Breast epithelium (tissue), 4 donors: ENCODE measurements around the gene OR2F1. TPM values are rescaled to one million over a fixed set of nuclear protein-coding genes. Genes with fewer than 3 reads are reported as not detected.

ENCODE experiments used
- DNase-seq, 2 donors: peaks; one replicate each; pipeline ENCODE4 v3.0.0-alpha.2; 2019; ENCODE audit warnings: low spot score in 2 of 2
- H3K27ac ChIP-seq, 2 donors: fragments of 200-600 bp; sonication (generic) in 1 of 2; one replicate each; pipeline ENCODE4 v1.5.1; 2016 to 2019; ENCODE audit warnings: mild to moderate bottlenecking in 1 of 2
- H3K27me3 ChIP-seq, 2 donors: fragments of 200-600 bp; sonication (generic) in 1 of 2; one replicate each; pipeline versions ENCODE4 v1.5.1 to v1.6.0; 2017 to 2019; ENCODE audit warnings: control low read depth in 1 of 2, mild to moderate bottlenecking in 1 of 2
- H3K36me3 ChIP-seq: fragments of 200-600 bp; one replicate; pipeline ENCODE4 v1.5.1; 2019
- H3K4me1 ChIP-seq, 2 donors: fragments of 200-600 bp; sonication (generic); one replicate each; pipeline ENCODE4 v1.5.1; 2016 to 2019; ENCODE audit warnings: control low read depth in 1 of 2
- H3K4me3 ChIP-seq, 3 donors: fragments of 200-600 bp; sonication (generic); 1 replicate in 2 of 3; 2 replicates in 1 of 3; pipeline ENCODE4 v1.5.1; 2016 to 2019; ENCODE audit warnings: mild to moderate bottlenecking in 3 of 3, moderate library complexity in 2 of 3
- H3K9me3 ChIP-seq, 2 donors: fragments of 200-600 bp; sonication (generic) in 1 of 2; one replicate each; pipeline ENCODE4 v1.5.1; 2016 to 2019; ENCODE audit warnings: control low read depth in 1 of 2
- CTCF ChIP-seq, 3 donors: fragments of 450-650 bp; IDR thresholded peaks; one replicate each; pipeline ENCODE4 v1.5.1; 2016 to 2017; ENCODE audit warnings: antibody characterized with exemption in 3 of 3, mild to moderate bottlenecking in 3 of 3, moderate library complexity in 3 of 3
- POLR2A ChIP-seq: fragments of 450-650 bp; IDR thresholded peaks from one replicate; pipeline ENCODE4 v1.6.1; 2016; ENCODE audit warnings: antibody characterized with exemption, mild to moderate bottlenecking, moderate library complexity
- POLR2AphosphoS5 ChIP-seq, 3 donors: sonication (generic); formaldehyde crosslinking; IDR thresholded peaks; one replicate each; pipeline ENCODE4 v1.6.1; 2017; ENCODE audit warnings: antibody characterized with exemption in 3 of 3
- intact Hi-C: fragments of 100-400 bp; cut with DNase I; formaldehyde crosslinking; loops from one replicate; pipeline ENCODE4 v1.15.1; 2023; ENCODE audit warnings: low total_unique reads
- total RNA-seq, 3 donors: library from RNA; depleted of rRNA; stranded (reverse); fragments of >200 nt; gene quantifications; one replicate each; pipeline ENCODE4 v1.1.0, GENCODE V29; 2016

OR2F1 gene
- total RNA-seq, 3 donors from 2014 or later: 0.15 TPM; not detected in 2

DNA sequence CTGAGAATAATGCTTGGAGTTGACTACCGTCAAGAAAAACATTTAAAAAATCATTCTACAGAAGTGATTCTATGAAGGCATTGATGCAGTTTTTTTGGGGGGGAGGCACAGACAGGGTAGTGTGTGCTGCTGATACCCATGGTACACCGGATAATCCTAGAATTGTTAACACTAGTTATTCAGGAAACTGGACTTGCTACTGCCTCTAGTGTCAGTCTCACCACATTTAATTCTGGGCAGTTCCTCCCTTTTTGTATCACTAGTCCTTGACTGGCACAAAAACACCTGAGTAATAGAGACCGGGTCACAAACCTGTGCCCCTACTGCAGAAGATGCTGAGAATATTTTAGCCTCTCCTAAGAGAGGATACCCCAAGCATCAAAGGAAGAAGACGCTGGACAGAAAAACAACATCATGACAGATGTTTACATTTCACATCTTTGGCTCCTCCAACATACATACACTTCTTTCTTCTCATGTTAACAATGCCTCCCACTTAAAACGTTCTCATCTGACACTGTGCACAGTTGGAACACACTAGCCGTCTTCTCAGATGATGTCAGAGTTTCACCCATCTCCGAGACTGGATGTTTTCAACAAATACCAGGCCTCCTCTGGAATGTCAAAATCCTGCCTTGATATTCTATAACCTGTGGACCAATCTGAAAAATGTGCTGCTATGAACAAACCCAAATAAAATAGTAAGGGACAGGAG is 39.5 kb upstream of the OR2F1 start:
- no peak for DNase-seq
- H3K27me3 ChIP-seq: no peaks in the 10 kb centered on the region
- no peak for TF ChIP-seq POLR2AphosphoS5 (IDR thresholded peaks at IDR 0.05)
- no peak for TF ChIP-seq CTCF (IDR thresholded peaks at IDR 0.05)
- TF ChIP-seq POLR2A: no peak
- no peaks in the 10 kb centered on the region for H3K4me1 ChIP-seq
- no peaks in the 10 kb centered on the region for H3K9me3 ChIP-seq
- H3K27ac ChIP-seq: no peak overlapping the region
- intact Hi-C loops: no loop called here
- H3K36me3 ChIP-seq: no peaks in the 10 kb centered on the region
- no peak overlapping the region for H3K4me3 ChIP-seq

- DNase-seq: no peak
- TF ChIP-seq POLR2A (no peak), CTCF (IDR thresholded peaks at IDR 0.05) (no peak), POLR2AphosphoS5 (IDR thresholded peaks at IDR 0.05) (no peak)
- Histone ChIP-seq H3K36me3 (no peaks in the 10 kb centered on the region), H3K27ac (no peak overlapping the region), H3K4me3 (no peak overlapping the region), H3K4me1 (no peaks in the 10 kb centered on the region), H3K27me3 (no peaks in the 10 kb centered on the region), H3K9me3 (no peaks in the 10 kb centered on the region)
- intact Hi-C loops: no loop called here
Observed at GRCh38 chr7:143924851-143925250, 29.8 kb upstream of the OR2F1 start.

GRCh38 chr7:143929224-143929920 is 25.3 kb upstream of the OR2F1 start:
- Histone ChIP-seq H3K27ac (no peak overlapping the region), H3K36me3 (no peaks in the 10 kb centered on the region), H3K4me1 (no peaks in the 10 kb centered on the region), H3K9me3 (peaks cover 4 to 5% of the 10 kb centered on the region in 2 donors), H3K4me3 (no peak overlapping the region), H3K27me3 (no peaks in the 10 kb centered on the region)
- intact Hi-C loops: no loop called here
- TF ChIP-seq CTCF (IDR thresholded peaks at IDR 0.05): no peak
- no peak for DNase-seq

- TF ChIP-seq CTCF (IDR thresholded peaks at IDR 0.05): no peak
- H3K27ac ChIP-seq: no peak overlapping the region
- H3K4me3 ChIP-seq: no peak overlapping the region
- no peak for DNase-seq
- intact Hi-C loops: no loop called here
- no peaks in the 10 kb centered on the region for H3K4me1 ChIP-seq
- peaks cover 4 to 5% of the 10 kb centered on the region in 2 donors for H3K9me3 ChIP-seq
- no peaks in the 10 kb centered on the region for H3K36me3 ChIP-seq
- H3K27me3 ChIP-seq: no peaks in the 10 kb centered on the region
Observed at GRCh38 chr7:143931739-143932138, 22.9 kb upstream of the OR2F1 start.

GRCh38 chr7:143934526-143935325 is 19.9 kb upstream of the OR2F1 start, which contains the start of gene OR2F2:
Gene OR2F2 (plus strand): TSS chr7:143935233. CDS start chr7:143935233, 0 bp downstream.
- no peak within 1 kb of the TSS for H3K27ac ChIP-seq
- H3K36me3 ChIP-seq: no peaks in the 10 kb centered on the region
- TF ChIP-seq POLR2A (no peak), CTCF (IDR thresholded peaks at IDR 0.05) (no peak), POLR2AphosphoS5 (IDR thresholded peaks at IDR 0.05) (no peak)
- H3K9me3 ChIP-seq: peaks cover 4 to 5% of the 10 kb centered on the region in 2 donors
- intact Hi-C loops: no loop called here
- no peak for DNase-seq
- H3K4me1 ChIP-seq: no peaks in the 10 kb centered on the region
- H3K27me3 ChIP-seq: no peaks in the 10 kb centered on the region
- H3K4me3 ChIP-seq: no peak within 1 kb of the TSS
